K562 (cell line): ENCODE measurements around the gene NSMCE1. TPM values are rescaled to one million over a fixed set of nuclear protein-coding genes. Genes with fewer than 3 reads are reported as not detected.

Experiments
- CREB3L1 ChIP-seq: fragments of 450-650 bp; IDR thresholded peaks from 2 replicates; pipeline ENCODE4 v1.6.1; 2014; ENCODE audit warnings: low read depth, mild to moderate bottlenecking, moderate library complexity, borderline replicate concordance
- EGR1 ChIP-seq: fragments of 450-650 bp; conservative IDR thresholded peaks from 2 replicates; pipeline ENCODE4 v1.6.1; 2017; ENCODE audit warnings: mild to moderate bottlenecking
- HDAC1 ChIP-seq, 2 experiments: fragments of 450-650 bp; IDR thresholded peaks; 2 replicates each; pipeline ENCODE4 v1.6.1; 2016 to 2017; ENCODE audit warnings: inconsistent platforms in 1 of 2, mild to moderate bottlenecking in 1 of 2, moderate library complexity in 1 of 2
- HNRNPL ChIP-seq: fragments of 200-400 bp; formaldehyde crosslinking; IDR thresholded peaks from 2 replicates; pipeline ENCODE4 v1.6.1; 2017; ENCODE audit warnings: low read depth, mild to moderate bottlenecking, low read length
- MCM2 ChIP-seq: fragments of 450-650 bp; IDR thresholded peaks from 2 replicates; pipeline ENCODE4 v1.6.1; 2017; ENCODE audit warnings: low read depth, mild to moderate bottlenecking
- MTA3 ChIP-seq: fragments of 450-650 bp; formaldehyde crosslinking; IDR thresholded peaks from 2 replicates; pipeline ENCODE4 v1.6.1; 2017; ENCODE audit warnings: mild to moderate bottlenecking, borderline replicate concordance
- MXI1 ChIP-seq: IDR thresholded peaks from 2 replicates; pipeline ENCODE4 v1.6.1; 2011; ENCODE audit warnings: low read depth, mild to moderate bottlenecking, improper control_type of control experiment, low read length
- POLR2G ChIP-seq: fragments of 200-400 bp; formaldehyde crosslinking; IDR thresholded peaks from 2 replicates; pipeline ENCODE4 v1.6.1; 2017; ENCODE audit warnings: low read depth, mild to moderate bottlenecking, antibody characterized with exemption, low read length, moderate library complexity
- RB1 ChIP-seq: fragments of 450-650 bp; IDR thresholded peaks from 2 replicates; pipeline ENCODE4 v1.6.1; 2017; ENCODE audit warnings: low read depth, mild to moderate bottlenecking
- TRIM28 ChIP-seq: fragments of 450-650 bp; IDR thresholded peaks from 2 replicates; pipeline ENCODE4 v1.6.1; 2017
- UBTF ChIP-seq, 2 experiments: IDR thresholded peaks; 2 replicates each; pipeline ENCODE4 v1.6.1; 2012; ENCODE audit warnings: improper control_type of control experiment in 2 of 2, low read depth in 2 of 2, low read length in 2 of 2, borderline replicate concordance in 1 of 2
- ZNF134 ChIP-seq: fragments of 250-450 bp; sonication (Bioruptor Pico); conservative IDR thresholded peaks from 2 replicates; pipeline ENCODE4 v1.4.0; 2020
- ZNF146 ChIP-seq: IDR thresholded peaks from one replicate; pipeline ENCODE4 v1.6.1; 2018; ENCODE audit warnings: missing compliant biosample characterization; ENCODE audit not compliant: unreplicated experiment
- ZZZ3 ChIP-seq: fragments of 450-650 bp; IDR thresholded peaks from 2 replicates; pipeline ENCODE4 v1.6.1; 2016; ENCODE audit warnings: antibody characterized with exemption, mild to moderate bottlenecking, moderate library complexity
- polyA plus RNA-seq, 8 experiments: library from polyadenylated mRNA; depleted of rRNA in 4 of 8; stranded (reverse) in 5 of 8; unstranded in 3 of 8; fragments of >200 nt; fragmentation: Nextera tagmentation in 2 of 8; fragmentation: Illumina TruSeq in 1 of 8; extraction: Ambion mirVana in 2 of 8; extraction: Trizol in 1 of 8; gene quantifications; 2 replicates each; pipeline versions ENCODE4 v1.2.1 to v1.2.3, GENCODE V29; 2011 to 2014; ENCODE audit warnings: inconsistent platforms in 1 of 8, missing spikeins in 1 of 8
- total RNA-seq, 7 experiments: library from RNA; depleted of rRNA in 6 of 7; stranded (reverse); fragments of >200 nt in 6 of 7; fragmentation: Illumina TruSeq in 2 of 7; extraction: Trizol in 2 of 7; gene quantifications; 2 replicates each; pipeline versions ENCODE4 v1.2.1 to v1.2.3, GENCODE V29; 2011 to 2021; ENCODE audit warnings: low replicate concordance in 1 of 7
- TF ChIP-seq, protein P1 (sequence below): fragments of 450-650 bp; formaldehyde crosslinking; IDR thresholded peaks from 2 replicates; pipeline ENCODE4 v1.4.0; 2020; ENCODE audit warnings: mild to moderate bottlenecking, mixed read lengths
- TF ChIP-seq, protein P2 (sequence below): fragments of 250-450 bp; sonication (Bioruptor Pico); IDR thresholded peaks from 2 replicates; pipeline ENCODE4 v1.4.0; 2020

NSMCE1 gene
- total and polyA plus RNA-seq, 9 of the 15 experiments (the other 6 are each of a cell fraction or from before 2014, with no cell fraction given): 52.1 to 163 (median 61.5) TPM

DNA sequence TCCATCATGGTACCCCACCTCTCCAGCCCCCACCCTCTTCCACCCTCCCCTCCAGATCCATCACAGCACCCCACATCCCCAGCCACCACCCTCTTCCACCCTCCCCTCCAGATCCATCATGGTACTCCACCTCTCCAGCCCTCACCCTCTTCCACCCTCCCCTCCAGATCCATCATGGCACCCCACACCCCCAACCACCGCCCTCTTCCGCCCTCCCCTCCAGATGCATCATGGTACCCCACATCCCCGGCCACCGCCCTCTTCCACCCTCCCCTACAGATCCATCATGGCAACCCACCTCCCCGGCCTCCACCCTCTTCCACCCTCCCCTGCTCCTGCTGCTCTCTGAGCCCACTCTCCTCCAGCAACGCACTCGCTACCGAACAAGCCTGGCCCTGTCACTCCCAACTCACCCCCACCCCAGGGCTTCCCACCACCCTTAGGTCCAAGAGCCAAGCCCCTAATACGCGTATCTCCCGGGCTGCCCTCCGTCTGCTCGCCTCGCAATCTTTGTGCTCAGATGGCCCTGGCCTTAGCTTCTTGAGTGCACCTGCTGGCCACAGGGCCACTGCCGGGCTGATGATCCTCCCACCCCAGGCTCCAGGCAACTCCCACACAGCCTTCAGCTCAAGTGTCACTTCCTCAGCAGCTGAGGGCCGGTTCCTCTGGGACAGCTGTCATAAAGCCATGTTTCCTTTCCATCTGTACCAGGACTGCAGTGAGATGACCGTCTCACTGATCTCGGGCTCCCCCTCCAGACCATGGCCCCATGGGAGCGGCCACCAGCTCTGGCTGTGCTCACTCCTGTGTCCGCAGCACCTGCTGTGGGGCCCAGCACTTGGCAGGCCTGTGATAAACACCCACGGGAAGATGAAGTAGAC, 39.7 kb downstream of the NSMCE1 start (continued):
- TF ChIP-seq, protein P1, sequence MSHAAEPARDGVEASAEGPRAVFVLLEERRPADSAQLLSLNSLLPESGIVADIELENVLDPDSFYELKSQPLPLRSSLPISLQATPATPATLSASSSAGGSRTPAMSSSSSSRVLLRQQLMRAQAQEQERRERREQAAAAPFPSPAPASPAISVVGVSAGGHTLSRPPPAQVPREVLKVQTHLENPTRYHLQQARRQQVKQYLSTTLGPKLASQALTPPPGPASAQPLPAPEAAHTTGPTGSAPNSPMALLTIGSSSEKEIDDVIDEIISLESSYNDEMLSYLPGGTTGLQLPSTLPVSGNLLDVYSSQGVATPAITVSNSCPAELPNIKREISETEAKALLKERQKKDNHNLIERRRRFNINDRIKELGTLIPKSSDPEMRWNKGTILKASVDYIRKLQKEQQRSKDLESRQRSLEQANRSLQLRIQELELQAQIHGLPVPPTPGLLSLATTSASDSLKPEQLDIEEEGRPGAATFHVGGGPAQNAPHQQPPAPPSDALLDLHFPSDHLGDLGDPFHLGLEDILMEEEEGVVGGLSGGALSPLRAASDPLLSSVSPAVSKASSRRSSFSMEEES (CRISPR knock-in tag): no peak
- TF ChIP-seq POLR2G: no peak
- TF ChIP-seq UBTF (IDR thresholded peaks at IDR 0.05; ENCODE audit: borderline replicate concordance in 1 of 2, low read depth in 2 of 2, low read length in 2 of 2): 0 out of 4 replicates have a peak, but pooled peaks of 1 of the 2 experiments have one; percentile 33
- TF ChIP-seq, protein P2, sequence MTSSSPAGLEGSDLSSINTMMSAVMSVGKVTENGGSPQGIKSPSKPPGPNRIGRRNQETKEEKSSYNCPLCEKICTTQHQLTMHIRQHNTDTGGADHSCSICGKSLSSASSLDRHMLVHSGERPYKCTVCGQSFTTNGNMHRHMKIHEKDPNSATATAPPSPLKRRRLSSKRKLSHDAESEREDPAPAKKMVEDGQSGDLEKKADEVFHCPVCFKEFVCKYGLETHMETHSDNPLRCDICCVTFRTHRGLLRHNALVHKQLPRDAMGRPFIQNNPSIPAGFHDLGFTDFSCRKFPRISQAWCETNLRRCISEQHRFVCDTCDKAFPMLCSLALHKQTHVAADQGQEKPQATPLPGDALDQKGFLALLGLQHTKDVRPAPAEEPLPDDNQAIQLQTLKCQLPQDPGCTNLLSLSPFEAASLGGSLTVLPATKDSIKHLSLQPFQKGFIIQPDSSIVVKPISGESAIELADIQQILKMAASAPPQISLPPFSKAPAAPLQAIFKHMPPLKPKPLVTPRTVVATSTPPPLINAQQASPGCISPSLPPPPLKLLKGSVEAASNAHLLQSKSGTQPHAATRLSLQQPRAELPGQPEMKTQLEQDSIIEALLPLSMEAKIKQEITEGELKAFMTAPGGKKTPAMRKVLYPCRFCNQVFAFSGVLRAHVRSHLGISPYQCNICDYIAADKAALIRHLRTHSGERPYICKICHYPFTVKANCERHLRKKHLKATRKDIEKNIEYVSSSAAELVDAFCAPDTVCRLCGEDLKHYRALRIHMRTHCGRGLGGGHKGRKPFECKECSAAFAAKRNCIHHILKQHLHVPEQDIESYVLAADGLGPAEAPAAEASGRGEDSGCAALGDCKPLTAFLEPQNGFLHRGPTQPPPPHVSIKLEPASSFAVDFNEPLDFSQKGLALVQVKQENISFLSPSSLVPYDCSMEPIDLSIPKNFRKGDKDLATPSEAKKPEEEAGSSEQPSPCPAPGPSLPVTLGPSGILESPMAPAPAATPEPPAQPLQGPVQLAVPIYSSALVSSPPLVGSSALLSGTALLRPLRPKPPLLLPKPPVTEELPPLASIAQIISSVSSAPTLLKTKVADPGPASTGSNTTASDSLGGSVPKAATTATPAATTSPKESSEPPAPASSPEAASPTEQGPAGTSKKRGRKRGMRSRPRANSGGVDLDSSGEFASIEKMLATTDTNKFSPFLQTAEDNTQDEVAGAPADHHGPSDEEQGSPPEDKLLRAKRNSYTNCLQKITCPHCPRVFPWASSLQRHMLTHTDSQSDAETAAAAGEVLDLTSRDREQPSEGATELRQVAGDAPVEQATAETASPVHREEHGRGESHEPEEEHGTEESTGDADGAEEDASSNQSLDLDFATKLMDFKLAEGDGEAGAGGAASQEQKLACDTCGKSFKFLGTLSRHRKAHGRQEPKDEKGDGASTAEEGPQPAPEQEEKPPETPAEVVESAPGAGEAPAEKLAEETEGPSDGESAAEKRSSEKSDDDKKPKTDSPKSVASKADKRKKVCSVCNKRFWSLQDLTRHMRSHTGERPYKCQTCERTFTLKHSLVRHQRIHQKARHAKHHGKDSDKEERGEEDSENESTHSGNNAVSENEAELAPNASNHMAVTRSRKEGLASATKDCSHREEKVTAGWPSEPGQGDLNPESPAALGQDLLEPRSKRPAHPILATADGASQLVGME (CRISPR knock-in tag): no peak
- TF ChIP-seq CREB3L1: no peak
- no peak for TF ChIP-seq MXI1
- 0 out of 2 replicates have a peak, but pooled peaks have one; percentile 25 for TF ChIP-seq EGR1
- no peak for TF ChIP-seq RB1
- TF ChIP-seq HDAC1 (IDR thresholded peaks at IDR 0.05): 0 out of 4 replicates have a peak, but pooled peaks of 1 of the 2 experiments have one; percentile 34
- TF ChIP-seq TRIM28: no peak
- TF ChIP-seq MCM2: no peak
- no peak for TF ChIP-seq MTA3
- no peak for TF ChIP-seq ZZZ3
- TF ChIP-seq ZNF134 (CRISPR knock-in tag): 0 out of 2 replicates have a peak, but pooled peaks have one; percentile 42
- TF ChIP-seq ZNF146 (CRISPR knock-in tag): no peak
- no peak for TF ChIP-seq HNRNPL
